CD4-positive, alpha-beta T cell treated with Interleukin-6 at 100 ng/mL for 8 hours (primary cell): ENCODE measurements around the gene PRR11.
"Not testable (repeated sequence)": the region's sequence is repeated elsewhere in the genome, so short reads cannot be mapped to it uniquely, and the experiment has no call there.

ENCODE experiments used
- DNase-seq: peaks from one replicate; pipeline ENCODE4 v3.0.0-alpha.2; 2020; ENCODE audit warnings: mixed read lengths, low spot score

Gene PRR11

GRCh38 chr17:59219992-59220327, 64.4 kb downstream of the PRR11 start:
- no peak for DNase-seq

DNA sequence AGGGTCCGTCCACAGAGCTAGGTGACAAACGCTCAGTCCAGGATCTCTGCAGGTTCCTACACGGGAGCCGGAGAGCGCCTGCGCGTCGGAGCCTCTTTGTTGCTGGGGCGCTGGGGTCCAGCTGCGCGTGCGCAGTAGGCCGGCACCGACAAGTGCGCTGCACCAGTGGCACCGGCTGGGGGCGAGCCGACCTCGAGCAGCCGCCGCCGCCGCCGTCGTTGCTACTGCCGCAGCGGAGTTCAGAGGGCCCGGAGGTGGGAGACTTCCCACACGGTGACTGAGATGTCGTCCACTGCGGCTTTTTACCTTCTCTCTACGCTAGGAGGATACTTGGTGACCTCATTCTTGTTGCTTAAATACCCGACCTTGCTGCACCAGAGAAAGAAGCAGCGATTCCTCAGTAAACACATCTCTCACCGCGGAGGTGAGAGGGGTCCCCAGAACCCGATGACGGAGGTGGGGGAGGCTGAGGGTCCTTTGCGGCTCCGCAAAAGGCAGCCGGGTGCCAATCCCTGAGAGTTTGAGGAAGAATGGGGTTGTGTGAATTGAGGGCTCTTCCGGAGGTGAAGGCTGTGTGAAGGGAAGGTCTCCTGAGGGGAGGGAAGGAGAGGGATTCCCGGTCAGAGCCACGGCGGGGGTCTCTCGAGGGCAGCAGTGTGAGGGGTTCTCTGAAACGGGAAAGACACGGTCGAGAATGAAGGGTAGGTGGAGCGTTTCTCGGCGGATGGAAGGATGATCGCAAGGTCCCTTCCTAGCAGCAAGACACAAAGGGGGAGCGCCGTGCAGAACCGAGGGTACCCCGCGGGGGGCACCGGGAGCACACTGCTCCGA, 65.0 kb downstream of the PRR11 start, which contains the start of gene GDPD1:
GDPD1 (plus strand) TSS at position 184 of the 831 bp plus-strand sequence; CDS start at position 283, 99 bp downstream.
- peak; percentile 98 for DNase-seq

DNA sequence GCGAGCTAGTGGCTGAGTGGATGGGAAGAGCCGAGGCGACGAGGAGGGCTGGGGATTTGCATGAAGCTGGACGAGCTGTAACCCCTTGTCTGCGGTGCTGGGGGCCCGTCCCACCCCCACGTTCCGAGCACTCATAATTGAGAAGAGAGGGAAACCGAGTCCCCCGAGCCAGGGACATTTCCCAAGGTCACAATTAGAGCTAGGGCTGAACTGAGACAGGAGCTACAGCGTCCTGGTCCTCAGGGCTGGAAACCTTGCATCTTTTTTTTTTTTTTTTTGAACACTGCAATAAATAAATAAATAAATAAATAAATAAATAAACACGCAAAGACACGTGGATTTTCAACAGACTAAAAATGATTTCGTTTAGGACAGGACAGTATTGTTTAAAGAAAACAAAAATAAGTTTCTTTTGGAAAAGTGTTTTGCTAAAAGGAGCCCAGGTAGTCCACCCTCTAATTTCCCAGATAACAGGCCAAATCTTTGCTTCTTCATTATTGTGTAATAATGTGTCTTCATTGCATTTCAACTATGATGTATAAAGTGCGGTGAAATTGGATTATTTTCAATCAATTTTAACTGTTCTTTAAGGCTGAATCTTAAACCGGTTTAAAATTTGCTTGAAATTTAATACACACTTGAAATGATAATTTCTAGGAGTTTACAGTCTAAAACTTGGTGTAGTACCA, 65.8 kb downstream of the PRR11 start:
- DNase-seq, result no peak

- no peak for DNase-seq
Measured at GRCh38 chr17:59223813-59224212, 68.3 kb downstream of the PRR11 start.

DNA sequence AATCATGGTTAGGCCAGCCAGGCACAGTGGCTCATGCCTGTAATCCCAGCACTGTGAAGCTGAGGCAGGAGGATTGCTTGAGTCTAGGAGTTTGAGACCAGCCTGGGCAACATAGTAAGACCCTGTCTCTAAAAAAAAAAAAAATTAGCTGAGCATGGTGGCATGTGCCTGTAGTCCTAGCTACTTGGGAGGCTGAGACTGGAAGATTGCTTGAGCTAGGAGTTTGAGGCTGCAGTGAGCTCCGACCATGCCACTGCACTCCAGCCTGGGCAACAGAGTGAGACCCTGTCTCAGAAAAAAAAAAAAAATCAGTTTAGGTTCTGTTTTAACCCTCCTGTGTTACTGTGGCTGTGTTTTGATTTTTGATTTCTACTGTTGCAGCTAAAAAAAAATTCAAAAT, 73.0 kb downstream of the PRR11 start:
- not testable (repeated sequence) for DNase-seq

- no peak for DNase-seq
Measured at GRCh38 chr17:59230764-59231163, 75.2 kb downstream of the PRR11 start.

- no peak for DNase-seq
Measured at GRCh38 chr17:59234631-59235030, 79.1 kb downstream of the PRR11 start.

DNA sequence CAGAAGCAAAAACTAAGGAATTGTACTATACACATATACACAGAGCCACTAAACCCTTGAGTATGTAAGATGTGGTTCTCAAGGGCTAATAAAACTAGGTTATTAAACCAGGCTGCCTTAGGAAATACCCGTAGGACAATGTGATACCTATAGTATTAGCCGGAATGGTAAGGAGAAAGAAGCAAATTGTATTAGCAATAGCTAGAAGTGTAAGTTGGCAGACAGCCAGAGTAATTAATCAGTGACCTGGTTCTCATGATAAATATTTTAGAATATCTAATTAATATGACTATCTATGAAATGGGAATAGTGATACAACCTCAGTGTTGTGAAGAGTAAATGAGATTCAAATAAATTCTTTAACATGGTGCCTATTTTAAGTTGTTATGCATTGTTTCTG, 83.4 kb downstream of the PRR11 start:
- no peak for DNase-seq

DNA sequence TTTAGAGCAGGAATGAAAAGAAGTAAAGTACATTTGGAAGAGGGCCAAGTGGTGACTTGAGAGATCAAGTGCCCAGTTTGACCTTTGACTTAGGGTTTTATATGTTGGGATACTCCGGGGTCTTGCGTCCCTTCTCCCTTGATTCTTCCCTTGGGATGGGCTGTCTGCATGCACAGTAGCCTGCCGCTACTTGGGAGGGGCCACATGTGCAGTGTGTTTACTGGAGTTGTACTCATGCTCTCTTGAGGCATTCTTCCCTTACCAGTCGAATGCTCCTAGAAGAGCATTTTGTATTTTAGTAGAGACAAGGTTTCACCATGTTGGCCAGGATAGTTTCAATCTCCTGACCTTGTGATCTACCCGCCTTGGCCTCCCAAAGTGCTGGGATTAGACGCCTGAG, 88.5 kb downstream of the PRR11 start:
- DNase-seq, result no peak
